NCI-H146 treated with DMSO at 0.1 percent for 48 hours (cell line): ENCODE data around the gene CENPV.
"Not testable (repeated sequence)": the region's sequence is repeated elsewhere in the genome, so short reads cannot be mapped to it uniquely, and the experiment has no call there.

Experiments used
- DNase-seq: peaks from one replicate; lab custom pipeline; 2025; ENCODE audit not compliant: unreplicated experiment; lab: John Stamatoyannopoulos, UW

The CENPV gene

GRCh38 chr17:16353317-16354174 lies at the start of gene CENPV:
TSS of gene CENPV (minus strand) at chr17:16353469. CDS start at chr17:16353436, 33 bp downstream.
- peak; percentile 45 for DNase-seq

GRCh38 chr17:16398270-16399267 lies 45.3 kb upstream of the CENPV start:
- no peak for DNase-seq

GRCh38 chr17:16396693-16397092 lies 43.4 kb upstream of the CENPV start:
- not testable (repeated sequence) for DNase-seq

- DNase-seq, result not testable (repeated sequence)
Observed at GRCh38 chr17:16395887-16396286, 42.6 kb upstream of the CENPV start.

GRCh38 chr17:16392491-16392890 lies 39.2 kb upstream of the CENPV start:
- DNase-seq, result not testable (repeated sequence)

- DNase-seq, result no peak
Observed at GRCh38 chr17:16391451-16391850, 38.2 kb upstream of the CENPV start.

- DNase-seq, result not testable (repeated sequence)
Observed at GRCh38 chr17:16386126-16386507, 32.8 kb upstream of the CENPV start.

GRCh38 chr17:16384557-16384956 lies 31.3 kb upstream of the CENPV start:
- no peak for DNase-seq

GRCh38 chr17:16383772-16384287 lies 30.6 kb upstream of the CENPV start:
- DNase-seq, result no peak

- DNase-seq, result no peak
Observed at GRCh38 chr17:16383216-16383615, 29.9 kb upstream of the CENPV start.

GRCh38 chr17:16381496-16381820 lies 28.2 kb upstream of the CENPV start:
- DNase-seq, result no peak

- DNase-seq, result peak; percentile 80
Observed at GRCh38 chr17:16380640-16381495, 27.6 kb upstream of the CENPV start, which contains the start of gene UBB. TSS of gene UBB (plus strand) at chr17:16381091. CDS start at chr17:16381908, 817 bp downstream.

- no peak for DNase-seq
Observed at GRCh38 chr17:16379654-16380053, 26.4 kb upstream of the CENPV start.

- DNase-seq, result no peak
Observed at GRCh38 chr17:16378636-16379282, 25.5 kb upstream of the CENPV start.

- DNase-seq, result no peak
Observed at GRCh38 chr17:16377941-16378341, 24.7 kb upstream of the CENPV start.

GRCh38 chr17:16374146-16374938 lies 21.1 kb upstream of the CENPV start:
- no peak for DNase-seq

- no peak for DNase-seq
Observed at GRCh38 chr17:16371742-16372141, 18.5 kb upstream of the CENPV start.

- DNase-seq, result no peak
Observed at GRCh38 chr17:16364625-16365024, 11.4 kb upstream of the CENPV start.
